B cell (primary cell): ENCODE measurements around the gene PPOX. TPM values are rescaled to one million over a fixed set of nuclear protein-coding genes. Genes with fewer than 3 reads are reported as not detected.

Experiments used
- ATAC-seq: fragments of 200-7000 bp; cut with Tn5 transposase; one replicate; pipeline ENCODE4 v1.10.0; 2021; ENCODE audit warnings: low read depth, mild to moderate bottlenecking, moderate number of reproducible peaks, moderate library complexity
- CTCF ChIA-PET: fragments of 350-600 bp; sonication (Branson Sonifier 250); formaldehyde crosslinking; loops from one replicate; lab custom pipeline; 2021; ENCODE audit warnings: antibody characterized with exemption, inconsistent platforms; lab: Charles Lee
- POLR2A ChIA-PET: fragments of 350-600 bp; sonication (Branson Sonifier 250); formaldehyde crosslinking; loops from one replicate; lab custom pipeline; 2021; ENCODE audit warnings: antibody characterized with exemption; lab: Charles Lee
- DNase-seq: peaks from one replicate; pipeline ENCODE4 v3.0.0; 2013
- H2AFZ ChIP-seq: 2 replicates; pipeline ENCODE4 v1.6.1; 2012; ENCODE audit warnings: mild to moderate bottlenecking, low read depth, low read length; ENCODE audit not compliant: insufficient read depth, poor library complexity, severe bottlenecking
- H3K27ac ChIP-seq, 2 donors: 1 replicate in 1 of 2; 2 replicates in 1 of 2; pipeline ENCODE4 v1.5.1; 2012 to 2013; ENCODE audit warnings: low read length in 2 of 2, mild to moderate bottlenecking in 2 of 2, moderate library complexity in 1 of 2
- H3K27me3 ChIP-seq, 4 experiments: fragments of 200-600 bp in 1 of 4; sonication (generic) in 1 of 4; replicated peaks in 1 of 4; 1 replicate in 2 of 4; 2 replicates in 2 of 4; pipeline versions ENCODE4 v1.6.1 to v1.7.0; 2013 to 2016; ENCODE audit warnings: low read length in 3 of 4, mild to moderate bottlenecking in 2 of 4, mixed read lengths in 1 of 4, moderate library complexity in 1 of 4; ENCODE audit not compliant: insufficient read depth in 4 of 4, control insufficient read depth in 3 of 4; ENCODE audit errors: control extremely low read depth in 1 of 4
- H3K36me3 ChIP-seq, 2 experiments: replicated peaks in 1 of 2; 1 replicate in 1 of 2; 2 replicates in 1 of 2; pipeline versions ENCODE4 v1.6.1 to v1.7.1; 2013; ENCODE audit warnings: low read length in 1 of 2; ENCODE audit not compliant: insufficient read depth in 2 of 2, control insufficient read depth in 1 of 2; ENCODE audit errors: control extremely low read depth in 1 of 2, extremely low read depth in 1 of 2
- H3K4me1 ChIP-seq, 2 donors: fragments of 200-600 bp in 1 of 2; sonication (generic) in 1 of 2; 1 replicate in 1 of 2; 2 replicates in 1 of 2; pipeline versions ENCODE4 v1.5.1 to v1.6.1; 2013 to 2017; ENCODE audit warnings: low read length in 2 of 2; ENCODE audit not compliant: control insufficient read depth in 2 of 2, insufficient read depth in 2 of 2
- H3K4me2 ChIP-seq: replicated peaks from 2 replicates; pipeline ENCODE3; 2012; ENCODE audit warnings: mild to moderate bottlenecking, low read depth, low read length; ENCODE audit not compliant: poor library complexity, severe bottlenecking
- H3K4me3 ChIP-seq, 5 experiments: fragments of 200-600 bp in 1 of 5; sonication (generic) in 1 of 5; 1 replicate in 3 of 5; 2 replicates in 2 of 5; pipeline versions ENCODE4 v1.5.1 to v1.7.0; 2011 to 2016; ENCODE audit warnings: low read length in 4 of 5, mild to moderate bottlenecking in 4 of 5, low read depth in 2 of 5, control low read depth in 1 of 5, moderate library complexity in 1 of 5; ENCODE audit not compliant: insufficient read depth in 1 of 5; ENCODE audit errors: control extremely low read depth in 1 of 5, extremely low read depth in 1 of 5
- H3K79me2 ChIP-seq: fragments of 200-600 bp; sonication (generic); one replicate; pipeline ENCODE4 v1.6.0; 2016; ENCODE audit warnings: low read length; ENCODE audit not compliant: control insufficient read depth, insufficient read depth
- H3K9ac ChIP-seq: fragments of 200-600 bp; sonication (generic); 2 replicates; pipeline ENCODE4 v1.6.1; 2017; ENCODE audit warnings: mild to moderate bottlenecking, low read length, moderate library complexity
- H3K9me3 ChIP-seq, 3 donors: one replicate each; pipeline versions ENCODE4 v1.6.1 to v1.7.1; 2013; ENCODE audit warnings: low read length in 2 of 3; ENCODE audit not compliant: control insufficient read depth in 2 of 3, insufficient read depth in 1 of 3; ENCODE audit errors: control extremely low read depth in 1 of 3
- H4K20me1 ChIP-seq: 2 replicates; pipeline ENCODE4 v1.6.0; 2012; ENCODE audit warnings: mild to moderate bottlenecking, low read length; ENCODE audit not compliant: insufficient read depth, control insufficient read depth, poor library complexity, severe bottlenecking
- H3K27ac Mint-ChIP-seq: one replicate; pipeline ENCODE4 v1.8.0; 2021; ENCODE audit warnings: mixed read lengths
- H3K27me3 Mint-ChIP-seq: one replicate; pipeline ENCODE4 v1.8.0; 2021; ENCODE audit warnings: mixed read lengths
- H3K4me1 Mint-ChIP-seq: one replicate; pipeline ENCODE4 v1.8.0; 2021; ENCODE audit warnings: mixed read lengths
- H3K4me3 Mint-ChIP-seq: one replicate; pipeline ENCODE4 v1.8.0; 2021; ENCODE audit warnings: mixed read lengths
- H3K9me3 Mint-ChIP-seq: one replicate; pipeline ENCODE4 v1.8.0; 2022; ENCODE audit warnings: mixed read lengths; ENCODE audit not compliant: insufficient read depth
- CTCF ChIP-seq: fragments of 200-600 bp; IDR thresholded peaks from one replicate; pipeline ENCODE4 v1.8.0; 2022; ENCODE audit warnings: antibody characterized with exemption, mild to moderate bottlenecking
- EZH2 ChIP-seq: IDR thresholded peaks from 2 replicates; pipeline ENCODE4 v1.6.1; 2012; ENCODE audit warnings: borderline replicate concordance, low read depth, mild to moderate bottlenecking, moderate library complexity, low read length; ENCODE audit not compliant: insufficient read depth, poor library complexity, severe bottlenecking
- WGBS: methylation state at CpG from one replicate; pipeline ENCODE4 v1.1.5; 2013; ENCODE audit warnings: missing lambda C conversion rate; ENCODE audit not compliant: insufficient coverage; 5-methylcytosine and 5-hydroxymethylcytosine counted together
- intact Hi-C: fragments of 100-400 bp; cut with micrococcal nuclease; formaldehyde crosslinking; loops from one replicate; pipeline ENCODE4 v1.10.0; 2022
- polyA plus RNA-seq: library from polyadenylated mRNA; depleted of rRNA; stranded (reverse); fragments of >200 nt; gene quantifications from 2 replicates; pipeline ENCODE4 v1.2.3, GENCODE V29; 2012
- total RNA-seq, 2 donors: library from RNA; stranded (reverse); fragments of 120-200 nt in 1 of 2; gene quantifications; 1 replicate in 1 of 2; 2 replicates in 1 of 2; pipeline versions ENCODE4 v1.2.3 to v1.2.4, GENCODE V29; 2013 to 2022

PPOX gene
- total and polyA plus RNA-seq, 2 donors (not counting 1 experiment from before 2014, with no cell fraction given): 65.6 to 82.3 TPM

- Histone ChIP-seq H3K9ac (no peak overlapping the region), H3K9me3 (no peaks in the 10 kb centered on the region), H2AFZ (no peak overlapping the region), H3K36me3 (peaks cover 3 to 50% of the 10 kb centered on the region in 2 experiments), H3K4me2 (no peak overlapping the region), H4K20me1 (peaks cover 5% of the 10 kb centered on the region), H3K4me1 (peaks cover 14 to 27% of the 10 kb centered on the region in 2 donors), H3K4me3 (no peak overlapping the region), H3K79me2 (peaks cover 19% of the 10 kb centered on the region), H3K27ac (no peak overlapping the region), H3K27me3 (no peaks in the 10 kb centered on the region)
- ChIA-PET CTCF (interaction anchor here (1.0 to 4.8 kb wide), 2 partner anchors 57 to 214 kb away, joined by 3 to 37 read pairs; partner anchors contain the start of gene TOMM40L), POLR2A (no interaction called here)
- DNase-seq (no peak), ATAC-seq (no peak)
- H3K9me3 Mint-ChIP-seq: no peaks in the 10 kb centered on the region
- H3K4me1 Mint-ChIP-seq: peaks cover 35% of the 10 kb centered on the region
- H3K4me3 Mint-ChIP-seq: peak overlapping the region; percentile 68
- H3K27ac Mint-ChIP-seq: no peak overlapping the region
- intact Hi-C loops: no loop called here
- WGBS: 99% methylated on average over 7 of the region's 9 CpGs
- H3K27me3 Mint-ChIP-seq: no peaks in the 10 kb centered on the region
- no peak for TF ChIP-seq EZH2
- no peak for TF ChIP-seq CTCF
Observed at GRCh38 chr1:161168906-161169305, 2.7 kb downstream of the PPOX start.

- peaks cover 17 to 25% of the 10 kb centered on the region in 2 donors for H3K4me1 ChIP-seq
- no peak for ATAC-seq
- Mint-ChIP-seq H3K27ac (no peak overlapping the region), H3K4me3 (no peak overlapping the region), H3K9me3 (no peaks in the 10 kb centered on the region), H3K4me1 (peaks cover 40% of the 10 kb centered on the region), H3K27me3 (no peaks in the 10 kb centered on the region)
- WGBS: 100% methylated on average over 1 of the region's 5 CpGs
- H3K4me3 ChIP-seq: no peak overlapping the region
- no peak for DNase-seq
- H3K27me3 ChIP-seq: no peaks in the 10 kb centered on the region
- peaks cover 7% of the 10 kb centered on the region for H4K20me1 ChIP-seq
- H3K27ac ChIP-seq: no peak overlapping the region
- ChIA-PET POLR2A (no interaction called here), CTCF (interaction anchor here (0.9 to 1.2 kb wide), 4 partner anchors 13 to 54 kb away, joined by 3 to 5 read pairs (median 4); partner anchors contain the start of gene TOMM40L)
- no peaks in the 10 kb centered on the region for H3K9me3 ChIP-seq
- peaks cover 34% of the 10 kb centered on the region for H3K79me2 ChIP-seq
- H3K36me3 ChIP-seq: peaks cover 3 to 65% of the 10 kb centered on the region in 2 experiments
- H3K4me2 ChIP-seq: no peak overlapping the region
- no peak overlapping the region for H2AFZ ChIP-seq
- intact Hi-C loops: no loop called here
- no peak for TF ChIP-seq CTCF
- TF ChIP-seq EZH2: no peak
- H3K9ac ChIP-seq: no peak overlapping the region
Observed at GRCh38 chr1:161171191-161171590, 5.0 kb downstream of the PPOX start.
